ENCODE data around the gene MAP4K5. TPM values are rescaled to one million over a fixed set of nuclear protein-coding genes. Genes with fewer than 3 reads are reported as not detected.
A peak's percentile ranks its signal among the peaks of the same experiment; 100 is the strongest.

Gene MAP4K5
- total and polyA plus RNA-seq, 5 donors = 8.4 to 29.0 (median 20.4) TPM

DNA sequence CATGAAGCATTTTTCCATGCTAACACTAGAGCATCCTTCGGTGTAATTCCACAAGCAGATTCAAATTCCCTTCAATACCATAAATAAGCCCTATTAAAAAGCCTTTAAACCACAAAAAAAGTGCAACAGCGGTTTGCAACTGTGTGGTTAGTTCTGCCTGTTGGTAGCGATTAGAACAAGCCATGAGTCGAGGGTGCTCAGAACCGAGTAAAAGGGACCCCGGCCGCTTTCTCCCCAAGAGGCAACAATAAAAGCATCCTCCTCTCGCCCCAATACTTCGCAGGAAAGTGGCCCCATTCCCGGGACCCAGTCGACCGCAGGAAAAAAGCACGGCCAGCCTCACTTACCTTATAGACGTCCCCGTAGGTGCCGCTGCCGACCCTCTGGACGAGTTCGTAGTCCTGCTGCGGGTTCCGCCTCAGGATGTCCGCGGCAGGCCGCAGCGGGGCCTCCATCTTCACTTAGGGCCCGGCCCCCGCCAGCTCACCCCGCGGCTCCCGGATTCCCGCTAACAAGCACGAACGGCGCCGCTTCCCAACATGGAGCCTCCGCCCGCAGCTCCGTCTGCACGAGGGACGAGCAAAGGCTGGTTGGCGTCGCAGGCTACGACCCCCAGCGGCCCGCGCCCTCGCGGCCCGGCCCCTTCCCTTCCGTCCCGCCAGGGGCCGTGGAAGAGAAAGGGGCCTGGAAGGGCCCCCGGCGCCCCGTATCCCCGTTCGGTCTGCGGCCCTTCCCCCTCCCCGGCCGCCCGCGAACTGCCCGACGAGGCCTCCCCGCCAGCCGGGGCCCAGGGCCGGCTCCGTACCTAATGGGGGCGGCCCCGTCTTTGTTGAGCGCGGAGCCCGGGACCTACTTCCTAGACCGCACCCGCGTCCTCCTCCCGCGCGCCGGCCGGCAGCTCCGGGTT lies 521 bp downstream of the MAP4K5 start:
- Histone ChIP-seq H3K27ac (ENCODE audit: low read length) (peak overlapping the region; percentile 66), H3K27me3 (ENCODE audit: control insufficient read depth, insufficient read depth) (no peaks in the 10 kb centered on the region), H3K4me3 (ENCODE audit: low read length) (peak overlapping the region; percentile 62), H3K4me1 (ENCODE audit: control insufficient read depth, insufficient read depth, low read length) (no peaks in the 10 kb centered on the region), H3K9me3 (ENCODE audit: control insufficient read depth, low read length) (no peaks in the 10 kb centered on the region)
- peak; percentile 59 to 83 (median 77) for DNase-seq
- ATAC-seq = peak; percentile 58 to 71
- intact Hi-C loops (cut with DNase I) = loop anchor here (2.0 to 5.0 kb wide), 3 partner anchors 210 to 215 kb away; no protein-coding TSS in a partner anchor
- WGBS = under 1% methylated on average over 82 of the region's 82 CpGs

DNA sequence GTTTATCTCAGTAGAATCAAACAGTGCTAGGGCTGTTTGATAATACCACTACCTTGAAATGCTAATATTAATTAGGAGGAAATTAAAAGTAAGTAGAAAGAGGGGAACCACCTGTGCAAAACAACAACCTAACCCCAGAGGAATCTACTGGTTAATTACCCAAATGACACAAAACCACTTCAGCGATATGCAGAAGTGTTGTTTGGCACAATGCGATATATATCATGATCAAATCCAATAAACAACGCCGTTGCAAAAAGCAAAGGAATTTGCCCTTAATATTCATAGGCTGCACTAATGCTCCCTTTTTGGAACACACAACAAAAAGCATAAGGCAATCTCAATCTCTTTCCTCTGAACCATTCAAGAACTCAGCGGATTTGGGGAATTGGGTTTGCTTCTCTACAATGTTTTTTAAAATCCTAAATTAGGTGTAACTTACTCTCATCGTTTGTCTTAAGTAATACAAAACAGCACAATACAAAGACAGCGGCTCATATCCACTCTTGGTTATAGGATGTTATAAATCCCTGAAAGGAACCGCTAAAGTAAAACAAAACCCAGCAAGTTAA lies 1.5 kb downstream of the MAP4K5 start:
- no peak for DNase-seq
- Histone ChIP-seq H3K4me1 (ENCODE audit: control insufficient read depth, insufficient read depth, low read length) (no peaks in the 10 kb centered on the region), H3K27me3 (ENCODE audit: control insufficient read depth, insufficient read depth) (no peaks in the 10 kb centered on the region), H3K9me3 (ENCODE audit: control insufficient read depth, low read length) (no peaks in the 10 kb centered on the region), H3K4me3 (ENCODE audit: low read length) (peak overlapping the region; percentile 62), H3K27ac (ENCODE audit: low read length) (no peak overlapping the region)
- intact Hi-C loops (cut with DNase I) = loop anchor here in 3 of 4 donors (5.0 kb wide), 2 partner anchors 209 to 214 kb away; no protein-coding TSS in a partner anchor
- no peak for ATAC-seq
- WGBS = 36% methylated on average over 8 of the region's 8 CpGs

DNA sequence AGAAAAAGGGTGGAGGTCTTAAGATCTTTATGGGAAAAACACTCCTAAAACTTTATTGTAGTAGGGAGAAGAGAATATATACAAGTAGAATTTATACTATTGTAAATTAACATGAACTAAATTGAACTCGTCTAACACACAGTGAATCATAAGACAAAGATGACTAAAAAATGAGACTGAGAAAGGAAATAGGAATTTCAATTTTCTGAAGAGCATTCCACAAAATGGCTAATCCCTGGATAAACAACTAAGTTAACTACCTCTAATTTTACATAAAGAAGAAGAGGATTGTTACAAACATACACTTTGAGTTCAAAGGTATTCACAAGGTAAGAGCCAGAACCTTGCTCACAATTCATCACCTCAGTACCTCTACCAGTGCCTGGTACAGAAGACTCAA lies 2.0 kb downstream of the MAP4K5 start:
- Histone ChIP-seq H3K9me3 (ENCODE audit: control insufficient read depth, low read length) (no peaks in the 10 kb centered on the region), H3K27me3 (ENCODE audit: control insufficient read depth, insufficient read depth) (no peaks in the 10 kb centered on the region), H3K27ac (ENCODE audit: low read length) (no peak overlapping the region), H3K4me1 (ENCODE audit: control insufficient read depth, insufficient read depth, low read length) (no peaks in the 10 kb centered on the region), H3K4me3 (ENCODE audit: low read length) (peak overlapping the region; percentile 62)
- ATAC-seq = no peak
- 39% methylated on average over 1 of the region's 1 CpG for WGBS
- intact Hi-C loops (cut with DNase I) = loop anchor here in 3 of 4 donors (5.0 kb wide), 2 partner anchors 208 to 213 kb away; no protein-coding TSS in a partner anchor
- no peak for DNase-seq

DNA sequence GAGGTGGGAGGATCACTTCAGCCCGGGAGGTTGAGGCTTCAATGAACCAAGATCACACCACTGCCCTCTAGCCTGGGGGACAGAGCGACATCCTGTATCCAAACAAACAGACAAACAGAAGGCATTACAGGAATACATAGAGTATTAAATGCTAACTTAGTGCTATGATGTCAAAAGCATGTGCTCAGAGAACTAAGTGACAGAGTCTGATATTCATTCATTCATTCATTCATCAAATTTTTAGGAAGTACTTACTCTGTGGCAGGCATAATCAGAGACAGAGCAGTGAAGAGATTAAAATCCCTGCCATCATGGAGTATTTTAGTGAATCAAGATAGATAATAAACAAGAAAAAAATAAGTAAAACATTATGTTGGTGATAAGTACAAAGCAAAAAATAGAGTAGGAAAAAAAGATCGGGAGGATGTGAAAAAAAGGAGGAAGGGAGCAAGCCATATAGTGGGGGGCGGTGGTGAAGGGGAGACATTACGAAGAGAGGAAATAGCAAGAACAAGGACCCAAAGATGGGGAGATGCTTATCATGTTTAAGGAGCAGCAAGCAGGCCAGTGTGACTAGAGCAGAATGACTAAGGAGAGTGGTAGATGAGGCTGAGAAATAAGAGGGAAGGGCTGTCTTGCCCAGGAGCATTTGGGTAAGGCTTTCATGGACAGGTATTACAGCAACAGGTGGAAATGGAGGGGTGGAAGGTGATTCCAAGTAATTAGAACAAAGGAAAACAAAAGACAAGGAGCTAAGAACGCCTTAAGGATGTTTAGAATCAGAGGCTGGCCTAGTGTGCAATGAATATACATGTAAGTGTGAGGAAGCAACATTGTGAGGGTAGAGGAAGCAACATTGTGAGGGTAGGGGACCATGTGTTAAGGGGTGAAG lies 2.8 kb downstream of the MAP4K5 start:
- ATAC-seq (no peak), DNase-seq (no peak)
- Histone ChIP-seq H3K4me3 (ENCODE audit: low read length) (no peak overlapping the region), H3K27ac (ENCODE audit: low read length) (no peak overlapping the region), H3K9me3 (ENCODE audit: control insufficient read depth, low read length) (no peaks in the 10 kb centered on the region), H3K4me1 (ENCODE audit: control insufficient read depth, insufficient read depth, low read length) (no peaks in the 10 kb centered on the region), H3K27me3 (ENCODE audit: control insufficient read depth, insufficient read depth) (no peaks in the 10 kb centered on the region)
- WGBS = 66% methylated on average over 6 of the region's 6 CpGs
- intact Hi-C loops (cut with DNase I) = loop anchor here in 3 of 4 donors (5.0 kb wide), 2 partner anchors 207 to 212 kb away; no protein-coding TSS in a partner anchor

DNA sequence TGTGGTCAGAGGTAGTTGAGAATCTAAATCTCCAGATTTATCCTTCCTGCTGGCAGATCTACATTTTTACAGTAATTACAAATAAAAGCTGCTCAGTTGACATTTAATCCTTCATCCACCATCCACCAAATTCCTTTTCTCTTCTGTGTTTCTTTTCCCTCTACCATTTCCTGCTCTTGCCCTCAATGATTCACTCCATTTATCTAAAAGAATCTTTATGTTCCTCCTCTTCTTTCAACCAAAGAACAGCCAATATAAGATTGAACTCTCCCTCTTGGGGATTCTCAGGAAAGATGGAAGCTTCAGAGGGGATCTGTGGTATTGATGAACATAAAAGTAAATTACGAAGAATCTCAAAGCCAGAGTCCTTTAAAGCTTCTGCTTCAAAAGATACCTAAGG lies 4.4 kb downstream of the MAP4K5 start:
- DNase-seq (no peak), ATAC-seq (no peak)
- Histone ChIP-seq H3K4me1 (ENCODE audit: control insufficient read depth, insufficient read depth, low read length) (no peaks in the 10 kb centered on the region), H3K27me3 (ENCODE audit: control insufficient read depth, insufficient read depth) (no peaks in the 10 kb centered on the region), H3K27ac (ENCODE audit: low read length) (no peak overlapping the region), H3K9me3 (ENCODE audit: control insufficient read depth, low read length) (no peaks in the 10 kb centered on the region), H3K4me3 (ENCODE audit: low read length) (no peak overlapping the region)
- intact Hi-C loops (cut with DNase I) = no loop called here
- WGBS = 84% methylated on average over 1 of the region's 1 CpG

DNA sequence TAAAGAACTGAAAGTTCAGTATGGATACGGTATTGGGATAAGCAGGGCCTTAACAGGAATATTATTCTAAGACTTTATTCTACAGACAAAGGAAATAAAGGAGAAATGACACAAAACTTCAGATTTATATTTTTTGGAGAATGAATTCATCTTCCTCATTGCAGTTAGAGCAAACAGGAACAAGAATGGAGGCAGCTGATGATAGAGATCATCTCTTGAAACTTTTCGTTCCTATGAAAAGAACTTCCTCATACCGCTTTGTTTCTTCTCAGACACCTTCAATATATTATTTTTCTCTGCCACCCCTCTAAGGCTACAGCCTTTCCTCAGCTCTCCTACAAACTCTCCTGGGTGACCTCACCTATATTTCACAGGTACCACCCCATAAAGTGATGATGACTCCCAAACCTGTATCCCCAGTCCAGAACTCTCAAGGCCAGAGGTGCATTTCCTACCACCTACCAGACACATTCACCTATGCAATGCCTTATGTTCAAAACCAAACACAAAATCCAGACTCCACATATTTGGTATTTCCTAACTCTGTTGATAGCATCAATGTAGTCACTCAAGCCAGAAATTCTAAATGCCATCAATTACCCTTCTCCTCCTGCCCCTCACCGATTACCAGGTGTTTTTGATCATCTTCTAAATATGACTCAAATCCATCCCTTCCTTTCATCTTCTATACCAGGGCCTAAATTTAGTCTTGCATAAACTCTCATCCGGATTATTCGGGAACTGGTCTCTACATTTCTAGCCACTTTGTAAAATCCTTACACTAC lies 7.4 kb downstream of the MAP4K5 start:
- Histone ChIP-seq H3K4me3 (ENCODE audit: low read length) (no peak overlapping the region), H3K4me1 (ENCODE audit: control insufficient read depth, insufficient read depth, low read length) (peaks cover 1% of the 10 kb centered on the region), H3K27ac (ENCODE audit: low read length) (no peak overlapping the region), H3K9me3 (ENCODE audit: control insufficient read depth, low read length) (no peaks in the 10 kb centered on the region), H3K27me3 (ENCODE audit: control insufficient read depth, insufficient read depth) (no peaks in the 10 kb centered on the region)
- ATAC-seq (no peak), DNase-seq (no peak)
- WGBS = 85% methylated on average over 6 of the region's 6 CpGs
- intact Hi-C loops (cut with DNase I) = no loop called here

DNA sequence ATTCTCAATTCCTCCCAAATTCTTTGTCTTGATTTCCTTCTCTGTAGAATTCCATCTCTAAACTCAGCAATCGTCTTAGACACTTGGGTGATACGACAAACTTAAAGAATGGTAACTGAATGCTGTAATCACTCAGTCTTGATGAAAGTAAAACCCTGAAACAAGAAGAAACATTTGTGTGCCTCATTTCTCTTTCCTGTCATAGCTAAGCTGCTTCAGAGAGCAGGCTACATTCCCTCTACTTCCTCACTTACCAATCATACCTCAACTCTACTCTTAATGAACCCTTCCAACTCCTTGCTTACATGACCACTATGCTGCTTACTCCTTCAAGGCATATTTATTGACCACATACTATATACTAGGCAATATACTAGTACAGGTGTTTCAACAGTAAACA lies 8.3 kb downstream of the MAP4K5 start:
- Histone ChIP-seq H3K4me3 (ENCODE audit: low read length) (no peak overlapping the region), H3K27ac (ENCODE audit: low read length) (no peak overlapping the region), H3K9me3 (ENCODE audit: control insufficient read depth, low read length) (no peaks in the 10 kb centered on the region), H3K27me3 (ENCODE audit: control insufficient read depth, insufficient read depth) (no peaks in the 10 kb centered on the region), H3K4me1 (ENCODE audit: control insufficient read depth, insufficient read depth, low read length) (peaks cover 1% of the 10 kb centered on the region)
- ATAC-seq (no peak), DNase-seq (no peak)
- WGBS = 72% methylated on average over 2 of the region's 2 CpGs
- intact Hi-C loops (cut with DNase I) = no loop called here

DNA sequence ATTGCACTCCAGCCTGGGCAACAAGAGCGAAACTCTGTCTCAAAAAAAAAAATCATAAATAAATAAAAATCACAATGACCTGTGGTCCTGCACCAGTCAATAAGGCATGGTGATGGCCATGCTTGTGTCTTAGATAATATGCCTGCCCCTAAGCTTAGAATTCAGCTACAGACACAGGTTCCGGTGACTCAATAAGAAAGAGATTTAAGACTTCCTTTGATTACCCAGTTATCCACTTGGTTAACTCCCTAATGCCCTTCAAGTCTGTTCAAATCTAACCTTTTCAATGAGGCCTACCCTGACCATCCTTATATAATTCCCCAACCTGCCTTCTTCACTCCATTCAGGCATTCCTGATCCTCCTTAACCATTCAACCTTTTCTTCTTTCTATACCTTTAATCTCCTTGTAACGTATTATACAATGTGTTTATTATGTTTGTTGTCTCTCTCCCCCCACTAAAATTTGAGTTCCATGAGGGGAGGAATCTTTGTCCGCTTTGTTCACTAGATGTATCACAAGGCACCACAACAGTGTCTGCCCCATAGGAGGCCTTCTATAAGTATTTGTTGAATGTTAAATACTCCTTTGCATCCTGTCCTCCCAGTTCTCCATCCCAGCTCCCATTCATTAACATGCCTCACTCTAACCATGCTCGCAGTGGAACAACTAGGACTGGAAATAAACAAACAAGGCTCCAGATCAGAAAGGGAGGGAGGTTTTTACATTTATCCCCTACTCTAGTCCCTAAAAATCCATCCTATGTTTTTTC lies 8.9 kb downstream of the MAP4K5 start:
- Histone ChIP-seq H3K9me3 (ENCODE audit: control insufficient read depth, low read length) (no peaks in the 10 kb centered on the region), H3K27ac (ENCODE audit: low read length) (no peak overlapping the region), H3K4me1 (ENCODE audit: control insufficient read depth, insufficient read depth, low read length) (peaks cover 1% of the 10 kb centered on the region), H3K4me3 (ENCODE audit: low read length) (no peak overlapping the region), H3K27me3 (ENCODE audit: control insufficient read depth, insufficient read depth) (no peaks in the 10 kb centered on the region)
- DNase-seq (no peak), ATAC-seq (no peak)
- WGBS = 83% methylated on average over 5 of the region's 5 CpGs
- intact Hi-C loops (cut with DNase I) = no loop called here

DNA sequence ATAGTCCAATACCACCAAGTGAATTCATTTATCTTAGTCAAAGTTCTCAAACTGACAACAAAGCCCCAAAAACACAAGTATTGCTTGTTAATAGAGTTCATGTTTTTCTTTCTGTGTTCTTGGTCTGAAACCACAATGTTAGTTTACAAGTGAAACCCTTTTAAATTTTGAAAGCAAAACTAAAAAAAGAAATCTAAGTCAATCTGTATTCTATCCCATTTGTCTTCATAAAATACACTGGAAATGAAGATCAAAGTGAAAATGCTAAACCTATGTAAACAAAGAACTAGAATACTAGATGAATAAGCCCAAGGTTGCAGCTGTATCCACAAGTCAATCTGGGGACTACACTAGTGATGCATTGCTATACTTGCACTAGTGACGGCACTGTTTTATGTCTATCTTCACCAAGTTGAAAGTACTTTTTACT lies 10.4 kb downstream of the MAP4K5 start:
- intact Hi-C loops (cut with DNase I) = no loop called here
- peaks cover 1% of the 10 kb centered on the region for H3K4me1 ChIP-seq (ENCODE audit: control insufficient read depth, insufficient read depth, low read length)
- H3K4me3 ChIP-seq (ENCODE audit: low read length) = no peak overlapping the region
- no peak for DNase-seq
- no peaks in the 10 kb centered on the region for H3K9me3 ChIP-seq (ENCODE audit: control insufficient read depth, low read length)
- 82% methylated on average over 1 of the region's 1 CpG for WGBS
- no peaks in the 10 kb centered on the region for H3K27me3 ChIP-seq (ENCODE audit: control insufficient read depth, insufficient read depth)
- no peak overlapping the region for H3K27ac ChIP-seq (ENCODE audit: low read length)
- no peak for ATAC-seq

Measured in right cardiac atrium (tissue), 5 donors.